SHP77 (cell line): Measurements from ENCODE around the gene CADM1.

ENCODE experiments used
- DNase-seq, 2 experiments: peaks; one replicate each; lab custom pipeline; 2025; lab: John Stamatoyannopoulos, UW

Gene CADM1

DNA sequence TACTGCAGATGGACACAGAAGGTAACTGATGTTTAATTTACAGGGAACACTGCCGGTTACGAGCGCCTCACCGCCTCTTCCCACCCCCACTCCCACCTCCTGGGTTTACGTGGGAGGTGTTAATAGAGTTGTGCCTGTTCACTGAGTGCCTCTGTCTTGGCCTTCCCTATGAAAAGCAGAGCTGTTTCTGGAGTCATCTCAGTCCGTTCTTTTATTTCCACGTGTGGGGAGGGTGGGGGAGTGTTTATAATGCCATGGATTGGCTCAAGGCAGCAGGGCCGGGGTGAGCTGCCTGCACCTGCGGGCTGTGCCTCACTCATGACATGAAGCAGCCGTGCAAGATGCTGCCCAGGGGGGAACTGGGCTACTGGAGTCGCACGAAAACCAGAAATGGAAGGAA, 322.7 kb downstream of the CADM1 start:
- no peak for DNase-seq

DNA sequence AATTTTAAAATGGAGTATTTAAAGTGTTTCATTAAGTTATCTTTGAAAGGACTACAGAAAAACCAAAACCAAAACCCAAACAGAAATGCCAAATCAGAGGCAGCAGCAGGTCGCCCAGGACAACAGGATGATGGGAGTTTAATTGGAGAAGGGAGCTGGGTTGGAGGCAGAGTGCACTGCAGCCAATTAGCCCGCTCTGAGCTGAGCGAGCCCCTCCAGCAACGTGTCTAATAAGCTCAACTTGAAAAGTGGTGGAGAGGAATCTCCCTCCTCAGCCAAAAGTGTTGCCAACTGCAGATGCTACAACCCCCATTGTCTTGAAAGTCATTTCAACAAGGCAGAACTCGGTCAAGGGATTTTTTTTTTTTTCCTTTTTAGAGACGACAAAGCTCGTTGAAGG, 323.9 kb downstream of the CADM1 start:
- no peak for DNase-seq

DNA sequence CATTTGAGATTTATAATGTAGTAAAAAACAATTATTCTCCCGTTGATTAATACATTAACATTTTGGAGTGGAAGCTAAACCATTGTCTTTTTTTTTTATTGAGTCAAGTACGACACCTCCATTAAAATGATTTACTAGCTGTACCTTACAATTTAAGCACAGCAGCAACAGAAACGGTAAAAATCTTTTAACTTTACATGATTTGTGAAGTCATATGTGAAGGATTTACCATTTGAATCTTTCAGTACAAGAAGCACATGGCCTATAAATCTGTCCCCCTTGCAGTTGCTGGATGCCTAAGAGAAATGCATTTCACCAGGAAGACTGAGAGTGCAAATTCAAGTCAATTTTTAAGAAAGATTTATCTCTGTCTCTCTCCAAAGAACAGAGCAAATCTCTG, 324.6 kb downstream of the CADM1 start:
- no peak for DNase-seq

DNA sequence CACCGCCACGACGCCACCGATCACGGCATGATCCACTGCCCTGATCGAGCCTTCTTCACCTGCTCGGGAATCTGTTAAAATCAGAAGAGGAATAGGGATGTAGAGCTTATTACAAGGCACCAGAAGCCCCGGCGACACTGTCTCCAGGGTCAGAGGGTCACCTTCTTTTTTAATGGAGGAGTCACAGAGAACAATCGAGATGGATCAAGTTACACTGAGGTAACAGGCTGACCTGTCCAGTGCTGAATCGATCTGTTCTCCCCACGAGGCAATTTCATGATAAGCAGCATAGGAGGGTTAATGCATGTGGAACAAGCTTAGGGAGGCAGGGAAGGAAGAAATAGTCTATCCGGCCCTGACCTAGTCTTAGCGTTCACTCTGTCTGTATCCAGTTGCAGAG, 325.5 kb downstream of the CADM1 start:
- no peak for DNase-seq

DNA sequence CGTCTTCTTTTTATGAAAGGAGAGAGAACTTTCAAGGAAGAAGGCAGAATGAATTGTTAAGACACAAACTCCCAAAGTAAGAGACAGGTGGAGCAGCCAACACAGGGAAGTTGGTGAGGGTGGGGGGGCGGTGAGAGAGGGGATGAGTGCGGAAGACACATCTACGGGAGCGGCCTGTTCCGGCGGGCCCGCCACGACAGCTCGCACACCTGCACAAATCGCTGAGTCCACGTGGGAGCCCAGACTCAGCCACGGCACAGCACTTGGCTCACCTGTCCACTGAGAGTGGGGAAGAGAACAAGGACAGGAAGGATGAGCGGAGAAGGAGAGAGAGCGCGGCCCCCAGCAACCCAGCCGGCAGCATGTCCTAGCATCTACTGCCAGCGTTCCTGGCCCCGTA, 331.1 kb downstream of the CADM1 start:
- no peak for DNase-seq

DNA sequence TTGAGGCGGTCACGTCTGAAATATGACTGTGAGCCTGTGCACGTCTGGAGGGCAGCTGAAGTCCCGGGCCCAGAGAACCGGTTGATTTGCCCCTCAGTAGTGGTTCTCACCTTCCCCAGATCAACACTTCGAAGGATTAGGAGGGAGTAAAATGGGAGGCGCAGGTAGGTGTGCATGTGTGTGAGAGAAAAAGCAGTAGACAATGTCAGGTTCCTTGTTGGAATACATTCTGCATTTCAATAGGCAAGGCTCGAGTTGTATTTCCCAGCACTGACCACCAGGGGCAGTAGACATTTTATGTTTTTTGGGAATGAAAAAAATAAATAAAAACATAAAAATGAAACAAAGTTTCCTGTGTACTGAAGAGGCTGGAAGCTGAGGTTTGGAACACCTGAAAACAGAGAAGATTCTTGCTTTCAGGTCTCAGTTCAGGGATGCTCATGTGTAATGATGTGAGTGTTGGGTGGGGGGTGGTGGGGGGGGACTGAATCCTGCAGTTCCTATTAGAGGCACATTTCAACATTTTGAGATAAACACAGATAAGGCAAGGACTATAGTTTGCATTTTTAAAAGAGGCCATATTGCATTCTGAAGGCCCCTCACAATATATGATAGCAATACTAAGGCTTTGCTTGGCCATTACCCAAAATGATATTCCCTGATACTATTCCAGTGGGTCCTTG, 333.9 kb downstream of the CADM1 start:
- peak in 1 of 2 experiments; percentile 4 for DNase-seq

DNA sequence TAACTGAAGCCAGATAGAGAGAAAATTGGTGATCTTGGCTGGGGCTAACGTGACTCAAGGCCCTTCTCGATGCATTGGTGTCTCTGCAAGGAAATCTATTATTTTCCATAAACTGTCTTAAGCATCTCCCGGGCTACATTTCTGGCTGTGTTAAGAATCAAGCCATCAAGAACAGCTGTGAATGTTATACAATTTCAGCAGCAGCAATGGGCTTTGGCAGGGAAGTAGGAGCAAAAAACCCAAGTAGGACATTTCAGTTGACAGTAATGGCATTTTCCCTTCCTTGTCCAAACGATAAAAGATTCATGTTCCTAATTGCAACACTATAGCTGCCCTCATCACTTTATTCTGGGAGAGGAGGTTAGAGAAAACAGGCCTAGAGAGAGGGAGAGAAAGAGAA, 335.0 kb downstream of the CADM1 start:
- no peak for DNase-seq

DNA sequence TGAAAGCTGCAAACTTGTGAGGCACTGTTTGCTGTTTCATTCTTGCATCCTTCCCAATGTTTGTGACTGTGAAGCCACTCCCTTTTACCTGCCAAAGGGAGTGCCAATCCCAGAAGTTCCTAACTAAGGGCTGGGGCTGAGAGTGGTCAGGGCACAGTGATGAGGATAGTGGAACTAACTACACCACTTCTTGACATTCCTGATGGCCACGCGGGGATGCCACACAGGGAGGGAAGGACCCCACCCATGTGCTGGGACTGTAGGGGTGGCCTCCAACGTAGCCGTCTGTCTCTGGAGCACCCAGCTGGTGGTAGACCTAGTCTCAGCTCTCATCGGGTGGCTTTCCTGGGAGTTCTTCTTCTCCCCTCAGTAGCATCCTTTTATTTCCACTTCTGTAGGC, 335.5 kb downstream of the CADM1 start:
- DNase-seq, result no peak

DNA sequence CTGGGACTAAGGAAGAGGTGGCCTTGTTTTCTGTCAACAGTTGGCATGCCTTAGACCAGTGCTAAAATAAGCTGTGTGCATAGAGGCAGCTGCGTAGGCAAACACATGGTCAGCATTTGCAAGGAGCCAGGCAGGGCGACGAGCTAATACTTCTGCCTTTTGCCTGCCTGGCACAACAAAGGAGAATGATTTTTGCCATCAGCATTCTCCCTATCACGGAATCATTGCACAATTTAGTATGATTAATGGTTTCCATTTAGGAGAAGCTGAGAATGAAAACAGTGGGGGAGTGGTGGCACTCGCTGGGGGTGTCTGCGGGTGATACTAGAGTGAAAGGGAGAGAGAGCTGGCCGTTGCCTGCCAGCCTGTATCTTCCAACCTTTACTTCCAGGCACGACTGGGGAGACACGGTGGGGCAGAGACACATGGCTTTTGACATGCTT, 336.0 kb downstream of the CADM1 start:
- DNase-seq, result peak; percentile 31 to 35

DNA sequence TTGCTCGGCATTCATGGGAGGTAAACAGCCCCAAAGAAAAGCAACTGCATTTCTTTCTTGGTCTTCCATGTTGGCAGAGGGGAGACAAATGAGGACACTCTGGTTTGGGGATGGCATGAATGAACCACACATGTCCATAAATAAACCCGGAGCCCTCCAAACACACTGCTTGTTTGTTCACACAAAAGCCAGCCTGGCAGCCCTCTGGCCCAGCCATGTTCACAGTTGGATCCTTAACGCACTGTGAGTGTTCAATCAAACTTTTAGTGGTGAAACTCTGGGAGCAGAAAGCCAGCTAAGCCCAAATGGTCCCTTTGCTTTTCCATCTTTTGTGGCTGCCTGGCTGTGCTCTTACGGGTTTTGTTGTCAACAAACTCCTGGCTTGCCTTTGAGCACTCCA, 336.8 kb downstream of the CADM1 start:
- DNase-seq, result no peak

DNA sequence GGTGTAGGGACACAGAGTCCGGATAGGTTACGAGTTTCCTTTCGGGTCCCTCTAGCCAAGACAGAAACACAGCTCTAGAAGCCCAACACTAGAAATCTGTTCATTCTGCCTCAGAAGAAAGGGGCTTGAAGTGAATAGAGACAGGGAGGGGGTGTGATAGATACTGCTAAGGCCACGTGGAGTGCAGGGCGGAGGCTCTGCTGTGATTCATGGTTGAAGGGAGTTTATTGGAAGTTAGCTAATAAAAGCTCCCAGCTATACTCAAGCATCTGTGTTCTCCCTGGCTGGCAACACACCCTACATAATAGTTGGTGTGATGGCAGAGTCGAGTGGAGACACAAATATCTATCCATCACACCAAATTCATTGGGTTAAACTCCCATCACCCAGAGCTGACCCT, 337.4 kb downstream of the CADM1 start:
- no peak for DNase-seq

DNA sequence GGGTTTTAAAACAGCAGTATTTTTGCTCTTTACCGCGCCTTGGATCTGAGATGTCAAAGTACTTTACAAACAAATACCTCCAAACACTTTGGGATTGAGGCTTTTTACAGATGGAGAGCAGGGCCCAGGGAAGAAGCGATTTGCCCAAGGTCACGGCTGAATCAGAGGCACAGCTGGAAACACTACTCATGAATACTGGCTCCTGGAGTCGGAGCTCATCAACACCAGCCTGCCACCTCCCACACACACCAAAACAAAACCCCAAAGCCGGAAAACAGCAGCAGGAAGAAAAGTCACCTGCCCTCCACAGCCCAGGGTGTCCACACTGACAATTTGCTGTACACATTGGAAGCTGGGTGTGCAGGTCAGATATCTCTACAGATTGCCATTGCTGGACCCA, 339.4 kb downstream of the CADM1 start:
- no peak for DNase-seq

DNA sequence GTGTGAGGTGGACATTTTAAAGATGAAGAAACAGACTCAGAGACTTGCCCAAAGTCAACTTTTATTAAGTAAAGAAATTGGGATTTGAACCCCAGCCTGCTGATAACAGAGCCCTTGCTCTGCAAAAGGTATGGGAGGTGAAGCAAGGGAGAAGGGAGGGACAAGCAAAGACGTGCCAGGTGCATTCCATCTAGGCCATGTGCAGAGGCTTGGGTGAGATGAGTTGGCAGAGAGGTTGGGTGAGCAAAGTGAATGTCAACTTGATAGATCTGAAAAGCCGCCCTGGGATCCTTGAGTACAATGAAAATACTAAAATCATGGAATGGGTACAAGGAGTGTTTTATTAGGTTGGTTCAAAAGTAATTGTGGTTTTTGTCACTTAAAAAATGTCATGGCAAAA, 341.3 kb downstream of the CADM1 start:
- DNase-seq, result no peak

DNA sequence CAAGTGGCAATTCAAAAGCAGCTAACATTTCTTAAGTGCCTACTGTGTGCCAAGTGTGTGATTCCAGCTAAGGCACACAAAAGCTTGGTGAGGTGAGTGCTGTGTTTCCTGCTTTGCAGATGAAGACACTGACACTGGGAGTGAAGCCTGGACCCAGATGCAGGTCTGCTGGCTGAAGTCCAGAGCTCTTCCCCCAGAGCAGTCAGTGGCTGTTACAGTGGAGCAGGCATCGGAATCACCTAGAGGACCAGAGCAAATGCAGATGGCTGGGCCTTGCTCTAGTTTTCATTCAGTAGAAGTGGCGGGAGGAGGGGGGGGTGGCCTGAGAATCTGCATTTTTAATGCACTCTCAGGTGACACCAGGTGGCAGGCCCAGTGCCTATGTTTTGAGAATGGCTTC, 342.3 kb downstream of the CADM1 start:
- no peak for DNase-seq

DNA sequence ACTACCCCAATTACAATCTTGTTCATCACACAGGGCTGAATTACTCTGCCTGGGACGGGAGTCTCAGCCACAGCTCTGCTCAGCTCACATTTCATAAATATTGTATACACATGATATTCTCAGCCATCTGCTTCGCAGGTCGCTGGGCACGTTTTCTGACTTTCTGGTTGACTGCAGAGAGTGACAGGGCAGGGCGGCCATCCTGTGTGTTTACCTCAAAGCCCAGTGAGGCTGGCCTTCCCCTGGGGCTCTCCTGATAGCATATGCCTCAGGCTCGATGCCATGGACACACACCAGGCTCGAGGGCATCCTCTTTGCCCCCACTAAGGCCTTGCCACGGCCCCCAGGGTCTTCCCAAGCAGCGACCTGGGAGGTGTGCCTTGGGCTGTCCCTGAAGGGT, 345.0 kb downstream of the CADM1 start:
- no peak for DNase-seq

DNA sequence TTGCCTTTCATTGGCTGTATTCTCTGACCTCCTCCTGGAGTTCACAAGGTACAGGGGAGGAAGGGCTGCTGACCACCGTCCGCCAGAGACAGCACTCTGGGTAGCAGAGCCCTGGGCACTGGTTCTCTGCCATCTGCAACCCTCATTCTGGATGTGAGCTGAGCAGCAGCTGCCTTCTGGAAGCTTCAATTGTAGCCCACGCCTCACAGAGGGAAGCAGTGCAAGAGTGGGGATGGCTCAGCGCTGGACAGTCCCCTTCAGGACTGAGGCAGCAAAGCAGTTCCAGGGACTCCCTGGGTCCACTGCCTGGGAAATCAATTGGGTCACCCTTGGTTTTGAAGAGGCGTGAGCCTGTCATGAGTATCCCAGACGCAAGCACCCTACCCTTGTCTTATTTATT, 346.2 kb downstream of the CADM1 start:
- DNase-seq, result no peak

DNA sequence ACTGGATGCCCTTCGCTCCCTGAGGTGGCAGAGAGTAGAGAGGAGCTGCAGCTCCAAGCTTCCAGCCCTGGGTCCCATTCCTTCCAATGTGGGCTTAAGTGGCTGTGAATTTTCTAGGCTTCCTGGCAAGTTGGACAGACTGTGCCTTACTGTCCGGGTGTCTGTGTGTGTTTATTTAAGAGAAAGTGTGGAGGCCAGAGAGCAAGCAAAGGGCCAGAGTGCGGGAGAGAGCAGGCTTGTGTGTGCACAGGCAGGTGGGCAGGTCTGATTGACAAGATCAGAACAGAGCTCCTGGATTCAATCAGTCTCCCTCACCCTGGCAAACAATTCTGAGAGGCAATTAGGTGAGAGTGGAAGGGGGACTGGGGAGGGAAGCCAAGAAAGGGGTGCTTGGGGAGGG, 347.0 kb downstream of the CADM1 start:
- DNase-seq, result no peak

DNA sequence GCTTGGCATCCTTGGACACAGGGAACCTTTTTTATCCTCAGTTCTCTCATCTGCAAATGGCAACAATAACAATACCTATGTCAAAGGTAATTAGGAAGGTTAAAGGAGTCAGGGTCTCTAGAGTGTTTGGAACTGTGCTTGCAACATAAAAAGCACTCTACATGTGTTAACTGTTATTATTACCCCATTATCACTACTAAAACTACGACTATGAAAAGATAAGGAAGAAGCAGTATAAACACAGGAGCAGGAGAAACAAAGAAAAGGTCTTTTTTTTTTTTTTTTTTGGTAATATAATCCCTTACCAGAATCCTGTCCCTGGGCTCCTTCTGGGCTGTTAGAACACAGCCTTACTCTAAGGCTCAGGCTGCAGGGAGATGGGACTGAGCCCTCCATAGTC, 348.2 kb downstream of the CADM1 start:
- no peak for DNase-seq

DNA sequence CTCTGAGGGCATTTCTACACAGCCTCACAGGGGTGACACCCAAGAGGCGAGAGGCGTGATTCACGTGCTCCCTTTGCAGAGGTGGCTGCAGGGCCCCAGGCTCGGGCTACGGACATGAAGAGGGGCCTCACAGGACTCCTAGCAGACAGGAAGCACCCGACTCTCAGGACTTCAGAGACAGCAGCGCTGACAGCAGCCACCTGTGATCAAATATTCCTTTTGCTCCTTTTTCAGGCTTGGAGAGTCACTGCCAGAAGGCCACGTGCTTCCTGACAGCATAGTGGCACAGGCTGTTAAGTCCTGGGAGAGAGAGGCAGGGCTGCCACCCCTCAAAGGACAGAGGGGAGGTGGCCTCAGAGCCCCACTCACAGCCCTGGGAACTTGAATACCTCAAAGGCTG, 348.9 kb downstream of the CADM1 start:
- no peak for DNase-seq

DNA sequence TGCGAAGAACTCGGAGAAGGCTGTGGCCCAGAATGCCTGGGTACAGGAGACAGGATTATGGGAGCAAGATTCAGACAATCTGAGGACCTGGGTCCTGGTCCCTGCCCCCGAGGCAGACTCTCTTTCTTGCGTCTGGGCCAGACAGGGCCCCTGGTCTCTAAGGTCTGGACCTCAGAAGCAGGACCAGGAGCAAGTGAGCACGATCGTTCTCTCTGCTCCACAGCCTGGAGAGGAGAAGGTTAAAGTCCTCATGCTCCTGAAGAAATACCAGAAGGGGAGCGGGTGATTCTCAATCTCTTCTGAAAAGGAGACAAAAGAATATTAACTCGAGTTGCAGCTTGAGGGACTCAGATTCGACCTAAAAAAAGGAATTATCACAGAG, 349.9 kb downstream of the CADM1 start:
- DNase-seq, result no peak

DNA sequence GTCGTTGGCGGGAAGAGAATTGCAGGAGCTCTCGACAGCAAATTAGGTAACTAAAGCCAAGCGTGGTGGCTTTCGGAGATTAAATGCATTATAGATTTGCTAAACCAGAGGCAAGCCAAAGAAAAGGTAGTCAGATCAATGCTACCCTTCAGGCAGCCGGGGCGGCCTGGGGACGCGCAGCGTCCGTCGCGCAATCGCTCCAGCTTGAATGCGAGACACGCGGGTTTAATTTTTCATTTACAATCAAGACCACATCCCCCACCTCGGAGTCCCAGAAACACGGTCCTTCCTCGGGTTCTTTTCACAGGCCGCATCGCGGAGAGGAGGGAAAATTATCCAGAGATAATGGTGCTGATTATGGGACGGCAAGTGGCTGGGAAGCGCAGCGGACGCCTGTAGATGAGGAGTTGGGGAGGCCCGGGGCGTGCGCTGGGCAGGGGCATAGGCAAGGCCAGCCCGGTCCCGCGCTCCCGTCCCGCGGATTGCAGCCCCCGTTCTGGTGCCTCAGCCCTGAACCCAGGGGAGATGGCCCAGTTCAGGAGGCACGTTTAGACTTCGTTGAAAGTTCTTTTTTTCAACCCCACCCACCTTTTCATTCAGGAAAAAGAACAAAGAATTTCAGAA, 350.4 kb downstream of the CADM1 start:
- DNase-seq, result no peak

DNA sequence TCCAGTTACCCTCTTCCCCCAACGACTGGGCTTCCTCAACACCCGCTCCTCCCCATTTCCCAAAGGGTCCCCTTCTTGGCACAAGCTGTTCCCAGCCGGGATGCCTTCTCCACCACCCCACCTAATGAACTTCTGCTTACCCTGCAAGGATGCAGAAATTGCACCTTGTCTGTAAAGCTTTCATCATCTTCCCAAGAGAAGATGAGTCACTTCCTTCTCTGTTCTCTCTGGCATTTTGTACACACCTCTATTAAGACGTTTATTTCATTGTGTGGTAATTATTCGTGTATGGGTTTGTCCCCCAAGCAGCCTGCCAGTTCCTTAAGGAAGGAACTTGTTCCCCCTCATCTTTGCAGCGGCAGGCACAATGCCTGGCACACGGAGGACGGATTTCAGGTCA, 351.1 kb downstream of the CADM1 start:
- DNase-seq, result no peak

DNA sequence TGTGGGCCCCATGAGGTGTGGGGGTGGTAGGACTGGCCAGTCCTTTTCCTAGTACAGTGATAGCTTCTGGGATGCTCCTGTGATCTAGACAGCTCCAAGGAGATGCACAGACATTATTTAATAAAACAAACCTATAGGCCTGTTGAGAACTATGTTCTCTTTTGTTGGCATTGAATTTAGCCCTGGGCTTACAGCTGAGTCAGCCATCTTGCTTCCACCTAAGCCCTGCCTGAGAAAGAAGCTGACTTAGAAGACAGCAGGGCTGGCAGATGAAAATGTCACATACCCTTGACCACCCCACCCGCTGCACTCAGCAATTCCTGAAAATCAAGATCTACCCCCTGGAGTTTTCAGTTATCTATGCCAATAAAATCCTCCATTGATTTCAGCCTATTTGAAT, 353.2 kb downstream of the CADM1 start:
- DNase-seq, result no peak

DNA sequence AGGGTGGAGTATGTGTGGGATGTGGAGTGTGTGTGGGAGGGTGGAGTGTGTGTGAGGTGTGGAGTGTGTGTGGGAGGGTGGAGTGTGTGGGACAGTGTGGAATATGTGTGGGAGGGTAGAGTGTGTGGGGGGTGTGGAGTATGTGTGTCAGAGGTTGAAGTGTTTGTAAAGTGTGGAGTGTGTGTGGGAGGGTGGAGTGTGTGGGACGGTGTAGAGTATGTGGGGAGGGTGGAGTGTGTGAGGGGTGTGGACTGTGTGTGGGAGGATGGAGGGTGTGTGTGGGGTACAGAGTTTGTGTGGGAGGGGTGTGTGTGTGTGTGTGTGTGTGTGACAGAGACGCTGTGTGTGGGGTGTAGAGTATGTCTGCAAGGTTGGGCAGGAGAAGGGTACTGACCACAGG, 355.5 kb downstream of the CADM1 start:
- no peak for DNase-seq
